Osteoblast (primary cell): ENCODE data around the gene TCP10L. TPM values are rescaled to one million over a fixed set of nuclear protein-coding genes. Genes with fewer than 3 reads are reported as not detected.
"Not testable (repeated sequence)": the region's sequence is repeated elsewhere in the genome, so short reads cannot be mapped to it uniquely, and the experiment has no call there.

ENCODE experiments used
- DNase-seq: peaks from one replicate; pipeline ENCODE4 v3.0.0; 2011; ENCODE audit warnings: low spot score, mixed read lengths; ENCODE audit not compliant: insufficient read length; ENCODE audit errors: missing footprints
- H2AFZ ChIP-seq: 2 replicates; pipeline ENCODE4 v1.6.0; 2011; ENCODE audit warnings: mild to moderate bottlenecking, low read length
- H3K27ac ChIP-seq: 2 replicates; pipeline ENCODE4 v1.5.1; 2011; ENCODE audit warnings: mild to moderate bottlenecking, low read depth, low read length, moderate library complexity
- H3K27me3 ChIP-seq: 2 replicates; pipeline ENCODE4 v1.6.0; 2012; ENCODE audit warnings: mild to moderate bottlenecking, control low read depth, inconsistent platforms, low read length, moderate library complexity; ENCODE audit not compliant: insufficient read depth
- H3K36me3 ChIP-seq: 2 replicates; pipeline ENCODE4 v1.5.1; 2011; ENCODE audit warnings: mild to moderate bottlenecking, low read length, control low read depth, moderate library complexity; ENCODE audit not compliant: insufficient read depth
- H3K4me1 ChIP-seq: 2 replicates; pipeline ENCODE4 v1.5.1; 2011; ENCODE audit warnings: mild to moderate bottlenecking, low read length, control low read depth, moderate library complexity; ENCODE audit not compliant: insufficient read depth
- H3K4me2 ChIP-seq: 2 replicates; pipeline ENCODE4 v1.6.0; 2011; ENCODE audit warnings: mild to moderate bottlenecking, low read length; ENCODE audit not compliant: insufficient read depth
- H3K4me3 ChIP-seq: fragments of 200-600 bp; sonication (generic); 3 replicates; pipeline ENCODE4 v1.5.1; 2012; ENCODE audit warnings: mild to moderate bottlenecking, low read length, inconsistent platforms; ENCODE audit not compliant: insufficient read depth
- H3K79me2 ChIP-seq: 2 replicates; pipeline ENCODE4 v1.6.0; 2012; ENCODE audit warnings: mild to moderate bottlenecking, low read length, control low read depth, inconsistent platforms; ENCODE audit not compliant: insufficient read depth
- H3K9me3 ChIP-seq: 2 replicates; pipeline ENCODE4 v1.5.1; 2011; ENCODE audit warnings: low read depth, low read length, control low read depth
- H4K20me1 ChIP-seq: 2 replicates; pipeline ENCODE4 v1.6.0; 2012; ENCODE audit warnings: mild to moderate bottlenecking, low read length, control low read depth; ENCODE audit not compliant: insufficient read depth
- total RNA-seq: library from RNA; depleted of rRNA; stranded (reverse); fragments of >200 nt; gene quantifications from 2 replicates; pipeline ENCODE4 v1.2.3, GENCODE V29; 2012
- TF ChIP-seq, protein P1 (sequence below): IDR thresholded peaks from 2 replicates; pipeline ENCODE4 v1.5.1; 2011; ENCODE audit warnings: mild to moderate bottlenecking, low read depth, low read length, moderate library complexity; ENCODE audit errors: extremely low read depth

Gene TCP10L
- total RNA-seq, 1 donor, result 0.72 TPM

GRCh38 chr21:32533611-32534010 lies 51.7 kb downstream of the TCP10L start:
- Histone ChIP-seq H3K36me3 (no peaks in the 10 kb centered on the region), H4K20me1 (no peaks in the 10 kb centered on the region), H3K4me2 (no peak overlapping the region), H2AFZ (no peak overlapping the region), H3K79me2 (no peaks in the 10 kb centered on the region), H3K9me3 (no peaks in the 10 kb centered on the region), H3K4me1 (no peaks in the 10 kb centered on the region), H3K27ac (no peak overlapping the region), H3K4me3 (no peak overlapping the region), H3K27me3 (no peaks in the 10 kb centered on the region)
- no peak for DNase-seq
- TF ChIP-seq, protein P1, sequence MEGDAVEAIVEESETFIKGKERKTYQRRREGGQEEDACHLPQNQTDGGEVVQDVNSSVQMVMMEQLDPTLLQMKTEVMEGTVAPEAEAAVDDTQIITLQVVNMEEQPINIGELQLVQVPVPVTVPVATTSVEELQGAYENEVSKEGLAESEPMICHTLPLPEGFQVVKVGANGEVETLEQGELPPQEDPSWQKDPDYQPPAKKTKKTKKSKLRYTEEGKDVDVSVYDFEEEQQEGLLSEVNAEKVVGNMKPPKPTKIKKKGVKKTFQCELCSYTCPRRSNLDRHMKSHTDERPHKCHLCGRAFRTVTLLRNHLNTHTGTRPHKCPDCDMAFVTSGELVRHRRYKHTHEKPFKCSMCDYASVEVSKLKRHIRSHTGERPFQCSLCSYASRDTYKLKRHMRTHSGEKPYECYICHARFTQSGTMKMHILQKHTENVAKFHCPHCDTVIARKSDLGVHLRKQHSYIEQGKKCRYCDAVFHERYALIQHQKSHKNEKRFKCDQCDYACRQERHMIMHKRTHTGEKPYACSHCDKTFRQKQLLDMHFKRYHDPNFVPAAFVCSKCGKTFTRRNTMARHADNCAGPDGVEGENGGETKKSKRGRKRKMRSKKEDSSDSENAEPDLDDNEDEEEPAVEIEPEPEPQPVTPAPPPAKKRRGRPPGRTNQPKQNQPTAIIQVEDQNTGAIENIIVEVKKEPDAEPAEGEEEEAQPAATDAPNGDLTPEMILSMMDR, result no peak

- no peak for DNase-seq
- no peaks in the 10 kb centered on the region for H3K79me2 ChIP-seq
- H3K4me1 ChIP-seq, result no peaks in the 10 kb centered on the region
- TF ChIP-seq, protein P1, result no peak
- H4K20me1 ChIP-seq, result no peaks in the 10 kb centered on the region
- no peak overlapping the region for H3K4me2 ChIP-seq
- H3K4me3 ChIP-seq, result no peak overlapping the region
- H3K27ac ChIP-seq, result no peak overlapping the region
- no peaks in the 10 kb centered on the region for H3K27me3 ChIP-seq
- no peak overlapping the region for H2AFZ ChIP-seq
- H3K9me3 ChIP-seq, result no peaks in the 10 kb centered on the region
- H3K36me3 ChIP-seq, result no peaks in the 10 kb centered on the region
These were observed 52.3 kb downstream of the TCP10L start for GRCh38 chr21:32533053-32533452.

- H3K27ac ChIP-seq, result no peak overlapping the region
- no peak overlapping the region for H3K4me2 ChIP-seq
- H4K20me1 ChIP-seq, result no peaks in the 10 kb centered on the region
- no peak overlapping the region for H2AFZ ChIP-seq
- no peaks in the 10 kb centered on the region for H3K4me1 ChIP-seq
- H3K27me3 ChIP-seq, result no peaks in the 10 kb centered on the region
- no peak overlapping the region for H3K4me3 ChIP-seq
- H3K9me3 ChIP-seq, result no peaks in the 10 kb centered on the region
- H3K79me2 ChIP-seq, result no peaks in the 10 kb centered on the region
- TF ChIP-seq, protein P1, result no peak
- H3K36me3 ChIP-seq, result no peaks in the 10 kb centered on the region
- no peak for DNase-seq
These were observed 52.7 kb downstream of the TCP10L start for GRCh38 chr21:32532636-32533035.

- H2AFZ ChIP-seq, H3K9me3 ChIP-seq, H3K36me3 ChIP-seq, DNase-seq, H3K79me2 ChIP-seq, H3K4me1 ChIP-seq, H3K27me3 ChIP-seq, H4K20me1 ChIP-seq, H3K4me2 ChIP-seq, H3K27ac ChIP-seq, H3K4me3 ChIP-seq: not testable (repeated sequence)
These were observed 53.8 kb downstream of the TCP10L start for GRCh38 chr21:32531561-32531960.

- H3K9me3 ChIP-seq, H4K20me1 ChIP-seq, H3K4me2 ChIP-seq, DNase-seq, H2AFZ ChIP-seq, H3K4me1 ChIP-seq, H3K27me3 ChIP-seq, H3K36me3 ChIP-seq, H3K79me2 ChIP-seq, H3K4me3 ChIP-seq, H3K27ac ChIP-seq: not testable (repeated sequence)
These were observed 54.5 kb downstream of the TCP10L start for GRCh38 chr21:32530809-32531208.
